ENCODE data around the gene UTP20.
"Not testable (repeated sequence)": the region's sequence is repeated elsewhere in the genome, so short reads cannot be mapped to it uniquely, and the experiment has no call there.

Gene UTP20

DNA sequence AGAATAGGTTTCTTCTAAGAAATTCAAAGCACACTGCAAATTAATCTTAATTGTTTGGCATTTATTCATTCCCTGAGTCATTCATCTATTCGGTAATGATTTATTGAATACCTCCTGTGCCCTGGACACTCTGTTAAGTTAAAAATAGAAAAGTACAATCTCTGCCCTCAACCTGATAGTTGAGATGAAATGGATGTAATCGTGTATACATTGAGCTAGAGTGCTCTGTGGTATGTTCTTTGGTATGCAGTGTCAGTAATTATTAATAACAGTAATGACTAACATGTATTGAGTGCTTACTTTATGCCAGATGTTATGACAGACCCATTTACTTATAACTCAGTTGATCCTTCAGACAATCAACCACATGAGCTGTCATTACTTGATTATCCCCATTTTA, 47.6 kb downstream of the UTP20 start:
- DNase-seq, result no peak

DNA sequence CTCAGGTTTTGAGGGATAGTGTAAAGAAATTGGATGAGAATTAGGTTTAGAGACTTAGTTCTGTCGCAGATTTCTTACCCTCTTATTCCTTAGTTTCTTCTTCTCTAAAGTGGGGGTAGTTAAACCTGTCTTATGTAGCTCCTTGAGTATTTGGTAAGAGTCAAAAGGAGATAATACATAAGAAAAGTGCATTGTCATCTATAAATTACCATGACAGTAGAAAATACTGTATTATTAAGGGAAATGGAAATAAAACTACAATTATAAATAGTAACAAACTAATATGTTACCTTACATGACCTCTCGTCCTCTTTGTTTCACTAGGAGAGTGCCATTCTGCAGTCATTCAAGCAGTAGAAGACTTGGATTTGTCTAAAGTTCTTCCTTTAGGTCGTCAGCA, 49.0 kb downstream of the UTP20 start:
- no peak for DNase-seq

DNA sequence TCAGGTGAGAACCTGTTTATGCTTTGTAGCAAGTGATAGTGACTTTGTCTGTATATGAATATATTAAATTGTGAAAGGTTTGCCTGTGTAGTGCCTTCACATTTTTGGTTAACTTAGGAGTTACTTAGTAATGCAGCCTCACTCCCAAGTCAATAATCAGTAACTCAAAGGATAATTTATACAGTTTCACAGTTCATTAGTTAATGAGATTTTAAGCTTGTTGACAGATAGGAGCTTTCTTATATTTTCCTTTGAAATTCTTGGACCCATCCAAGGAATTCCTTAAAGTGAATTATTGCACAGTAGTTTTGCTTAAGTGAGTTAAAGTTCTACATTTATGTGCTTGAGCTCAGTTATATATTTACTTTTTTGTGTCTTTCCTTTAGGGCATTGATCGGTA, 50.7 kb downstream of the UTP20 start:
- DNase-seq, result no peak

DNA sequence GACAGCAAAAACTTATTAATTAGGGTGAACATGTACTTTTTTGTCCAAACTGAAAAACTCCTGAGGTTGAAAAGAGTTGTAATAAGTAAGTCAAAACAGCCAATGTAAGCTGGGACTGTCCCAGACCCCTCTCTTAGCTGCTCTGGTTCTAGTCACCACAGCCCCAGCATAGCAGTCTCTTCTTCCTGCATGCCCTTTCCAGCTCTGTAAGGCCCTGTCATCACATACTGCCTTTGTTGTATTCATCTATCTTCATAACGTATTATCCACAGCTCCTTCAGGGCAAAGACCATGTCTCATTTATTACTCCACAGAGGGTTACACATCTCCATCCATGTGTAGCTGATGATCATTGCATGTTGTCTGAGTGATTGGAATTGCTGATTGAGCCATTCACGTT, 56.5 kb downstream of the UTP20 start:
- DNase-seq, result no peak

DNA sequence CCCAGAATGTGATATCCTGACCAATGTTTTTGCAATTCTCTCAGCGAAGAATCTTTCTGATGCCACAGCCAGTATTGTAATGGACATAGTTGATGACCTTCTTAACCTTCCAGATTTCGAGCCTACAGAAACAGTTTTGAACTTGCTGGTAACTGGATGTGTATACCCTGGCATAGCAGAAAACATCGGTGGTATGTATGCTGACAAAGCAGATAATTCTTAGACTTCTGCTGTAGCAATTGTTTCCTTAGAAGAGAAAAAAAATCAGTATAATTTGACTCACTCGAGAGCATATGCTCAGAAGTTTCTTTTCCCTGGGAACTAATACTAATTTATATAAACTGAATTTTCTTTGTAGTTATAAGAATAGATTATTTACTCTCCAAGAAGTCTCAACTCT, 58.2 kb downstream of the UTP20 start:
- DNase-seq, result no peak

DNA sequence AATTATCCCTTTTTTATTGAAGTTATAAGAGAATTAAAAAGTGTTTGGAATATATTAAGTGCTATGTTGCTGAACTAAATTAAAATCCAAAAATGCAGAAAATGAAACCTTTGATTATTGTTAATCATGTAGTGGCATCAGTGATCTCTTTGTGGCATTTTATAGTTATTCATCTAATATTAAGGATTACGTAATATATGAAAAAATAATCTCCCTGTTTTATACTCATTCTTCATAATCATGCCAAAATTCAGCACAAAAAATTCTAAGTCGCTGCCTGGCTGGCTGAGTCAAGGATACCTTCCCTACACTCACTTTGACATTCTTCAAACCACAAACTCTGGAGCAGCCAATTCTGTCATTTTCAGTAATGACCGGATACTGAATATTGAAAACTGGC, 64.0 kb downstream of the UTP20 start:
- no peak for DNase-seq

DNA sequence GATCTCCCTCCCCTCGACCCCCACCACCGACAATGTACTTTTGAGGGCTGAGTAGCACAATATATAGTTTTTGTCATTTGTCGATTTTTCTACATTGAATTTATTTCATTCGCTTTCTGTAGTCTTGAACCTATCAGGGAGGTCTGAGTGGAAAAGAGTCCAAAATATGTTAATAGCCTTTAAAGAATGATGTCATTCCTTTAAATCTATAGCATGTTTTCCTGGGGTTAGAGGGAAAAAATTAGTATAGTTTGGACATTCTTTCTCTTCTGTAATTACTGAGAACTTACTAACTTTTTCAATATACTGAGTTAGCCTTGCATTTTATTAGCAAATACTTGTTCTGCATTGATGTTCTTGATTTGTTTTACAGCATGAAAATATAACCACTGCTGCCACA, 71.8 kb downstream of the UTP20 start:
- DNase-seq, result no peak

DNA sequence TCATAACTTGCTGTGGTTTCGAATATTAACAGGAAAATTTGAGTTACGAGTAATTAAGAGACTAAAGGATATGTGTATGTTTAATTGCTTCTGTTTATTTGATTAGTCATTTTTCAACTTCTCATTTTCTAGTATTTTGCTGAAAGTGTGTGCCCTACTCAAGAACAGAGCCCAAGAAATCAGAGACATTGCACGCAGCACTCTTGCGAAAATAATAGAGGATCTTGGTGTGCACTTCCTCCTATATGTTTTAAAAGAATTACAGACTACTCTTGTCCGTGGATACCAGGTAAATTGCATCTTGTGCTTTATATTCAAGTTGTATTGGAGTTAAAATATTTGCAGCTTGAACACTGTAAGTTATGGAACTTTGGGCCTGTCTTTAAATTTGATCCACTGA, 76.9 kb downstream of the UTP20 start:
- no peak for DNase-seq

DNA sequence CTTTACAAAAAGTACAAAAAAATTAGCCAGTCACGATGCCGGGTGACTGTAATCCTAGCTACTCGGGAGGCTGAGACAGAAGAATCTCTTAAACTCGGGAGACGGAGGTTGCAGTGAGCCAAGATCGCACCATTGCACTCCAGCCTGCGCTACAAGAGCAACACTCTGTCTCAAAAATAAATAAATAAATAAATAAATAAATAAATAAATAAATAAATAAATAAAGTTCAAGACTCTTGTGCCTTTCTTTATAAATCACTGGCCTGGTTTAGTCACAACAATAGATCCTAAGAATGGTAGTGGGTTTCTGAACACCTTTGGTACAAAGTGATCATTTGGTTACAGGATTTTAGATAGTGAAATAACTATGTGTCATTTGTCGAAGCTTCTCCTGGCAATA, 81.5 kb downstream of the UTP20 start:
- DNase-seq, result no peak

DNA sequence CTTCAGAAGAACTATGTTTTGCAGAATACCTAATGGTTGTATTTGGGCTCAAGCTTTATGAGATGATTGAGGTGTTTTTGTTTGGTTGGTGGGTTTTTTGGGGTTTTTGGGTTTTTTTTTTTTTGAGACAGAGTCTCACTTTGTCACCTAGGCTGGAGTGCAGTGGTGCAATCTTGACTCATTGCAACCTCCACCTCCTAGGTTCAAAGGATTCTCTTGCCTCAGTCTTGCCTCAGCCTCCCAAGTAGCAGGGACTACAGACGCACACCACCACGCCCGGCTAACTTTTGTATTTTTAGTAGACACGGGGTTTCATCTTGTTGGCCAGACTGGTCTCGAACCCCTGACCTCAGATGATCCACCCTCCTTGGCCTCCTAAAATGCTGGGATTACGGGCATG, 88.1 kb downstream of the UTP20 start:
- no peak for DNase-seq

DNA sequence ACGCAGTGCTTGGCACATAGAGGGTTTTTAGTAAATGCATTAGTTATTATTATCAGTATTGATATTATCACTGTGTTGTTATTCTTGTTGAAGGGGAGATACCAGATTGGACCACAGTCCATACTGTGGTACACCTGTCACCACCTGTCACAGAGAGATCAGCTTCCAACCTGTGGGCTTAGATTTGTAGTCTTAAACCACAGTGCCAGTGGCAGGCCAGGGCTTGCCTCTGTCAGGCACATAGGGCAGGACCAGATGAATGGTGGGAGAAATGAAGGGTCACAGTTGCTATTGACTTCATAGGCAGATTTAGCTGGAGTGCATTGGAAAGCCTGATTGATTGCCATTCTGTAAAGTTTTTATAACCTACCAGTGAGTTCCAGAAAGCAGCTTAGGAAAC, 92.5 kb downstream of the UTP20 start:
- no peak for DNase-seq

DNA sequence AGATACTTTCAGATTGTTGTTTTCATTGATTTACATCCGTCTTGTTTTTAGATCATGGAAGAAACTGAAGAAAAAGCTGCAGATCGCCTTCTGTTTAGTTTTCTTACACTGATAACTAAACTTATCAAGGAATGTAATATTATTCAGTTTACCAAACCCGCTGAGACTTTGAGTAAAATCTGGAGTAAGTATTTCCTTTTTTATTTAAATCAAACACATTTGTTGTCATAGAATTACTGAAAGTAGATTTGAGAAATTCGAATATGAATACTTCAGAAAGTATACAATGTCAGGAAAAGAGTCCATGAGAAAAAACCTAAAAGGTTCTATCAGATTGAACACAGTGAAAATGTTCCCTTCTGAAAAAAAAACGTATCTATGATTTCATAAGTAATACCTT, 95.7 kb downstream of the UTP20 start:
- DNase-seq, result no peak

DNA sequence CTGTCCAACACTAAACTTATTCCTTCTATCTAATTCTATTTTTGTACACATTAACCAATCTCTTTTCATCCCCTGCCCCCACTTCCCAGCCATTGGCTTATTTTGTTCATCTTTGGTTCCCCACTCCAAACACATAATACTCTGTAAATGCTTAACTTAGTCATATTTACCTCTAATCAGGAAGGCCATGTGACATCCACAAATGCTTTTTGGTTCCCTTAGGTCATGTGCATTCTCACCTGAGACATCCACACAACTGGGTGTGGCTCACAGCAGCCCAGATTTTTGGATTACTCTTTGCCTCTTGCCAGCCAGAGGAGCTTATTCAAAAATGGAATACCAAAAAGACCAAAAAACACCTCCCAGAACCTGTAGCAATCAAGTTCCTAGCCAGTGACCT, 99.2 kb downstream of the UTP20 start:
- DNase-seq, result no peak

DNA sequence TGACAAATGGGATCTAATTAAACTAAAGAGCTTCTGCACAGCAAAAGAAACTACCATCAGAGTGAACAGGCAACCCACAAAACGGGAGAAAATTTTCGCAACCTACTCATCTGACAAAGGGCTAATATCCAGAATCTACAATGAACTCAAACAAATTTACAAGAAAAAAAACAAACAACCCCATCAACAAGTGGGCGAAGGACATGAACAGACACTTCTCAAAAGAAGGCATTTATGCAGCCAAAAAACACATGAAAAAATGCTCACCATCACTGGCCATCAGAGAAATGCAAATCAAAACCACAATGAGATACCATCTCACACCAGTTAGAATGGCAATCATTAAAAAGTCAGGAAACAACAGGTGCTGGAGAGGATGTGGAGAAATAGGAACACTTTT, 111.3 kb downstream of the UTP20 start:
- DNase-seq, result not testable (repeated sequence)

DNA sequence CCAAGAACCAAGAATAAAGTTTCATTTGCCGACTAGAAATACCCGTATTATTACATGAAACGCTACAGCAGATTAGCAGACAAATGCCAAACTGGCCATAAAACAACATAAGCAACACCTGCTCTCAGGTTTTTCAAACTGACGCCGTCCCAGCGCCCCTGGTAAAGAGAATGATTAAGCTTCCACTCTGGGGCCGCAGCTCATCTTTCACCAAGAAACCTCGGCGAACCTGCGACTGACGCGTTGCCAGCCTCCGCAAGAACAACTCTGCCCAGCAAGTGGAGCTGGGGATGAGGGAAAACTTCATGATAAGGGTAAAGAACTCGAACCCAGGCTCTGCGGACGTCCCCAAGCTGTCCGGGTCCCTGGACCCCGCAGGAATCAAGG, 127.1 kb downstream of the UTP20 start:
- DNase-seq, result no peak

DNA sequence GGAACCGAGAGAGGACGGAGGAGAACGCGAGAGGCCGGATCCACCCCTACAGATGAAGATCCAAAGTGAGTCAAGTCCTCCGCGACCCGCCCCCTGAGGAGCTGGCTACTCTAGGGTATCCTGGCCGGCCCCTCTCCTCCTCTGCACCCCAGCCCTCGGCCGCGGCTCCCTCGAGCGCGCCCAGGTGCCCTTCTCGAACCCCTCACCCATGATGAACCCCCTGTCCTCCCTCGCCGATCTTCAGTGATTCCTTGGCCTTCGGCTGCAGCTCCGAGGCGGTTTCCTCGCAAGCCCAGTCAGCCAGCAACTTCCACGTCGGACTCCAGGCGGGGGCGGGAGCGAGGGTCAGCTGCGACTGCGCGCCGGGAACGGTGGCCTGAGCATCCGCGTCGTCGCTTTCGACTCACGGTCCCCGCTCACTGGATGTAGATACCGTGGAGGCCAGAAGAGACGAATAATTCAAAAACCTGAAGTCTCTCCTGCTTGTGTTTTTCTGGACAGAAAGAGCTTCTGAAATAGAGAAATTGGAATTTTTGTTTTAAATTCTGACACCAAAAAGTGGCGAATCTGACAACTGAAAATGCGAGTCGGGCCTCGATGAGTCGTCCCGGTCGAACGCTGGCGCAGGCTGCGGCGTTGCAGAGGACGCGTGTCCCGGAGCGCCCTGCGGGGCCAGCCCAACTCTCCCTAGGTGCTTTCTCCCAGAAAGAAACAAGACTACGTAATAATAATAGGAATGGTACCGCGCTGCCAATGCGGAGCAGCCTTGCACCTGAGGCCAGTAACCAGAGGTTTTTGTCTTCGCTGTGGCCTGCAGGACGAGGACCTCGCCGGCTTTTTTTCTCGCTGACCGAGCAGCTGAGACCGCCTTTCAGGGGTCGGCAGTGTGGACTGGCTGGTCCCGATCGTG, 127.8 kb downstream of the UTP20 start, which contains the start of gene ARL1:
Gene ARL1 (minus strand): TSS at position 337 of the 910 bp plus-strand sequence. CDS start 127 bp downstream, at position 210.
- peak; percentile 45 for DNase-seq

DNA sequence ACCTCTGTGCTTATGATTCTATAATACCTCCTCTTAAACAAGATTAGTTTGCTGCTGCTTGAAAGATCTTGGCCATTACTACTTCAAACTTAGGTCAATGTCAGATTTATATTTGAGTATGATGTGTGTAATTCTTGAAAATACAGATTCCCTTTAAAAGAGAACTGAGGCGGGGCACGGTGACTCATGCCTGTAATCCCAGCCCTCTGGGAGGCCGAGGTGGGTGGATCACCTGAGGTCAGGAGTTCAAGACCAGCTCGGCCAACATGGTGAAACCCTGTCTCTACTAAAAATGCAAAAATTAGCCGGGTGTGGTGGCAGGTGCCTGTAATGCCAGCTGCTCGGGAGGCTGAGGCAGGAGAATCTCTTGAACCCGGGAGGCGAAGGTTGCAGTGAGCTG, 130.3 kb downstream of the UTP20 start:
- not testable (repeated sequence) for DNase-seq

DNA sequence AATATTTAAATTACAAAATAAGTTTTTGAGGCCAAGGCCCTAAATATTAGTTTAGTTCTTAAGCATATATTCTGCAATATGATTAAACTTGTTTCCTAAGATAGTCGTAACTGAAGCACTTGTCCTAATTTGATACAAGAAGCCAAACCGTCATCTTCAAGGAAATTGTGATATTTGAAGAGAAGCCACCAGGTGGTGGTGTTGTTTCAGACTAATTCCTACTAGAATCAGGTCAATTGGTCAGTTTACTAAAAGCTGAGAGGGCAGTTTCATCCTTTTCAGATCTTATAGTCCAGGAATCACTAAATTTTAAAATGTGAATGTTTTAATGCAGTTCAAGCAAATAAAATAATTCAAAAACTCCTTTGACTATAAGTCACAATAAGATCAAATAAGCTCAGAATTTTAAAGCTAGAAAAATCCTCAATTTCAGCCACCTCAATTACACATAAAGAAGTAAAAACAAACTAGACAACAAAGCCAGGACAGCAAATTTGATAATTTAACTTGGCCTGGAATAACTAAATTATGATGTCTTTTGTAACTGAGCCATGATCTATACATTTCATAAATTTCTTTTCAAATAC, 134.7 kb downstream of the UTP20 start:
- DNase-seq, result peak; percentile 34

DNA sequence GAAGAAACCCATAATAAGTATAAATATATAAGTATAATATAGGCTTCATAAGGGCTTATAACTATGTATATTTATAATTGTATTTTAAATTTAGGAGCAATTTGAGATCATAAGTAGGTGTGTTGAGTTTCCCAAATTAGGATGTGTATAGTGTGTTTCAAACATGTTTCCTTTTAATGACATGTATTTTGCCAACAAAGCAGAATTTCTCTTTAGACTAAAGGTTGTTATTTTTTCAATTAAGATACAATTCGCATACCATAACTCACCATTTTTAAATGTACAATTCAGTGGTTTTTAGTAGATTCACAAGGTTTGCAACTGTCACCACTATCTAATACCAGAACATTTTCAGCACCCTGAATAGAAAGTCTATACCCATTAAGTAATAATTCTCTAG, 135.3 kb downstream of the UTP20 start:
- no peak for DNase-seq

DNA sequence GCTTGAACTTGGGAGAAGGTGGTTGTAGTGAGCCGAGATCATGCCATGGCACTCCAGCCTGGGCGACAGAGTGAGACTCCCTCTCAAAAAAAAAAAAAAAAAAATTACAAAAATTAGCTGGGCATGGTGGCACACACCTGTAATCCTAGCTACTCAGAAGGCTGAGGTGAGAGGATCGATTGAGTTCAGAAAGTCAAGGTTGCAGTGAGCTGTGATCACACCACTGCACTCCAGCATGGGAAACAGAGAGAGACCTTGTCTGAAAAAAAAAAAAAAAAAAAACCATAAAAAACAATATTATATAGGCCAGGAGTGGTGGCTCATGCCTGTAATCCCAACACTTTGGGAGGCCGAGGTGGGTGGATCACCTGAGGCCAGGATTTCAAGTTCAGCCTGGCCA, 142.2 kb downstream of the UTP20 start:
- not testable (repeated sequence) for DNase-seq

DNA sequence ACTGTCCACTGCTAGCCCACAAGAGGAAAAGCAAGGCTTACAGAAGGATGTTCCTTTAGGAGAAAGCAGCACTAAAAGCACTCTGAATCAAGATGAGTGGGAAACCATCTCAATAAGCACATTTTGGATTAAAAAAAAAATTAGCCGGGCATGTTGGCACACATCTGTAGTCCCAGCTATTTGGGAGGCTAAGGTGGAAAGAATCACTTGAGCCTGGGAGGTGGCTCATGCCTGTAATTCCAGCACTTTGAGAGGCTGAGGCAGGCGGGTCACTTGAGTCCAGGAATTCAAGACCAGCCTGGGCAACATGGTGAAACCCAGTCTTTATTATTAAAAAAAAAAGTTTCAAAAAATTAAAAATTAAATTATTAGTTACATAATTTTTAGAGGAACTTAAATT, 144.7 kb downstream of the UTP20 start:
- no peak for DNase-seq

DNA sequence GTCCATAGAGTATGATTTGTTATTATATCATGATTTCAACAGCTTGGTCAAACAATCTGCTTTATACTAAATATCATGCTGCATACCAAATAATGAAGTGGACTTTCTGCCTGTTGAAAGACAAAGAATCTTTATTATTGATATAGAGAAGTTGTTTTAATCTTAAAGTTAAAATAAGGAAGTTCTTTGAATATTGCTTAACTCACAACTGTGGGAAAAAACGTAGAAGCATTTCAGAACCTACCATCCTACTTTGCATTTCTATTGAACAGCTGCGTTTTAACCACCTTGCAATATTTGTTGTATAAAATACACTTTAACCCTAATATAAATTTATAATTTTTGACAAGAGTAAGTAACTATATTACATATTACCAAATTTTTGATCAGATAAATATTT, 150.6 kb downstream of the UTP20 start:
- no peak for DNase-seq

DNA sequence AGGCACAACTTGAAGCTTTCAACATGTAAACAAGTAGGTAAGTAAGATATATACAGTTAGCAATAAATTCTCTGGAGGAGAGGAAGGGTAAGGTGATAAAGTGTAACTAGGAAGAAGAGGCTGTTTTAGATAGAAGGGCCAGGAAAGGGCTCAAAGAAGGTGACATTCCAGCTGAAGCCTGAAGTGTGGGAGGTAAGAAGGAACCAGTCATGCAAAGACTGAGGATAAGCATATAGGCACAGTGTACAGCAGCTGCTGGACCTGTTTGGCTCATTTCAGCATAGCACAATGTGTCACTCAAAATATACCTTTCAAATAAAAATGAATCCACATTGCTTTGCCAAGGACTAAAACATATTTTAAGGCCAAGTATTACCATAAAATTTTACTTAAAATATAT, 156.2 kb downstream of the UTP20 start:
- DNase-seq, result no peak

Measured in NCI-H2081 treated with DMSO at 0.1 percent for 48 hours (cell line).